GM04504 (cell line): ENCODE results near the gene GPR151.

Experiments used
- DNase-seq: peaks from one replicate; pipeline ENCODE4 v3.0.0-alpha.2; 2012; ENCODE audit warnings: low read depth

GPR151 gene

DNA sequence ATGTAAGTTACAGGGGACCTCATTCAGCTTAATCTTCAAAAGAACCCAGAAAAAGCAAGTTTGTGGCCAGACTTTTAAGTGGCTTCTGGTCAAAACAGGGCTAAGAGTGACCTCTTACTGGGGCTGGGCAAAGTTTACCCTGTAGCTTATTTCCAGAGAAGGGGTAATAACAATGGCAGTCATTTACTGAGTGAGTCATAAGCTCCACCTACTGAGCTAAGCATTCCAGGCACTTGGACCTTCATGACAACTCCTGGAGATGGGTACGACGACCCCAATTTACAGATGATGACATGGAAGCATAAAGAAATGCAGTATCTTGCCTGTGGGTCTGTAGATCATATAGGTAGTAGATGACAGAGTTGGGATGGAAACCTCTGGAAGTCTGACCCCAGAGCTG lies 4.7 kb upstream of the GPR151 start:
- DNase-seq, result no peak

DNA sequence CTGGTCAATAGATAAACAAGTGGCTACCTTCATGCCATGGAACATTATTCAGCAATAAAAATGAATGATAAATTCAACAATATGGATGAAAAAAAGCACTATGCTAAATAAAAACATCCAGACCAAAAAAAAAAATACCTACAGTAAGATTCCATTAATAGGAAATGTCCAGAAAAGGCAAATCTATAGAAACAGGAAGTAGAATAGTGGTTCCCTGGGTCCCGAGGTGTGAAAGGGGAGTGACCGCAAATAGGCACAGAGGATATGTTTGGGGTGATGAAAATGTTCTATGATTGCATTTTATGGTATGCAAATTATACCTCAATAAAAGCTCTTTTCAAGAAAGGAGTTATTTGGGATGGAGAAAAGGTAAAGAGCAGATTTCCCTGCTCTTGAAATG lies 3.6 kb upstream of the GPR151 start:
- no peak for DNase-seq

DNA sequence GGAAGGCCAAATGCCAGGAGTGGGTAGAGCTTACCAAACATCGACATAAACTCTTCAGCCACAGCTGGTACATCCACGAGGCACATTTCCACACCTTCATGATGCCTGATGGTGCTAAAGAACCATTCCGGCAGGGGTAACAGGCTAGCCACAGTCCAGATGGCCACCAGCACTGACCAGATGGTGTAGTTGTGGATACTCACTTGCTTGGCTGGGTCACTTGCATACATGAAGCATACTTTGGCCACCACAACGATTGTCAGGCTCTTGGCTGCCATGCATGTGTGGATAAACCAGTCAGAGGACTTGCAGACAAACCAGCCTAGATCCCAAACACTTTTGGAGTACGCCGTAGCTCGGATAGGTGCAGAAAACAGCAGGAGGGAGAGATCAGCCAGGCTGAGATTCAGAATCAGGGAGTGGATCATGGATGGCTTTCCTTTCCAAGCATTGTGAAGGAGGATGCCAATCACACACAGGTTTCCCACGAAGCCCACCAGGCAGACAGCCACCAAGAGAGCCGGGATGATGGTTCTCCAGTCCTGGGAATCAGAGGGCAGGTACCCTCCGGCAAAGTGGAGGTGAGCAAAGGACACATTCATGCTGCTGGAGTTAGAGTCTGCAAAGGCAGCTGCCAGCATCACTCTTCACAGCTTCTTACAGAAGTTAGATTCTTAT lies 378 bp downstream of the GPR151 start:
- no peak for DNase-seq

DNA sequence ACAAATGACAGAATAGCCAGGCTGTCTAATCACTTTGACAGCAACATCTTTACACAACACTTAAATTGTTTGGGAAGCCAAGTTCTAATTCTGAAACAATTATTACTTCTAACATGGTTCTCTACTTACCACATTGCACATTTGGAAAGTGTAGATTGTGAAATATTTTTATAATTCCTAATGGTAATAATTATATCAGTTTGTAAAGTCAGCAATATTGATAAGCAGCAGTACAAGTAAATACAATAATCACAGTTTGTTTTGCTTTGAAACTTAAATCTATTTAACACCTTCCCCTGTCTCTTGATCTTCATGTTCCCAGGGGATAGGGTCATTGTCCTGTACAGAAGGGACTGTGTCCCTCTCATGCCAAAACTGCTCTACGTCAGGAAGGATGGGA lies 1.4 kb downstream of the GPR151 start:
- DNase-seq, result no peak

DNA sequence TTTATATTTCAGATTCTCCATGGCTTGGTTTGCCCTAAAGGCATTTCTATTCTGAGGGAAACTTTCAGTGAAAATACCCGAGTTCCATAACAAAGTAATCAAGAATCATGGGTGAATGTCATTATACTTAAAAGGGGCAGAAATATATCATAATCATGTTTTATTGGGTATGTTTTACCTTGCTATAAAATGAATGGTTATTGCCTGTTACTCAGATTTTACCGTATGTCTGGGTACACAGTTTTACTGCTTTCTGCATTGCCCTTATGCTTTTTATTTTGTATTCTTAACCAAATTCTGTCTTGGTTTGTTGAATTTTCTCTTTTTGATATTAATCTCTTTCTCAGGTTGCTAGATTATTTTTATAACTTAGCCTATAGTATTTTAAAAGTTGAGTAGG lies 2.5 kb downstream of the GPR151 start:
- DNase-seq, result no peak

DNA sequence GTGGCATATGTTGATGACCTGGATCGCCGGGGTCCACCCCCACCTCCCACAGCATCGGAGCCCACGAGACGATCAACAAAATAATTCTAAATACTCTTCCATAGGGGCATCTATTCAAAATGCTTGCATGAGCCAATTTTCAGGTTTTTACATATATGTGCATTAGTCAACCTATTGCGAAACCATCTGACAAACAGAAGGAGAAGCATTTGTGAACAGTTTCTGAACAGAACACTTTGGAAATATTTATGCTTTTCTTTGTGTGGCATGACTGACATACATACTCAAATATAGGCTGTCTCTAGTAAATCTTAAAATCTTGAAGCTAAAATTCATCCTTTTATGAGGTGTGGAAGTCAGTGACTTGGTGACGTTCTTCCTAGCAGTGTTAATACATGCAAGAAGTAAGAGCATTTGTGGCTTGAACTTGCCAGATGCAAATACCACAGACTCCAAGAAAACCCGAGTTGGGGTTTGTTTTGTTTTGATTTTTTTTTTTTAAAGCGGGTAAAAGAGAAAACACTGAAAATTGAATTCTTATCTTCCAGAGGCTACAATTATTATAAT lies 5.3 kb downstream of the GPR151 start:
- DNase-seq, result no peak

DNA sequence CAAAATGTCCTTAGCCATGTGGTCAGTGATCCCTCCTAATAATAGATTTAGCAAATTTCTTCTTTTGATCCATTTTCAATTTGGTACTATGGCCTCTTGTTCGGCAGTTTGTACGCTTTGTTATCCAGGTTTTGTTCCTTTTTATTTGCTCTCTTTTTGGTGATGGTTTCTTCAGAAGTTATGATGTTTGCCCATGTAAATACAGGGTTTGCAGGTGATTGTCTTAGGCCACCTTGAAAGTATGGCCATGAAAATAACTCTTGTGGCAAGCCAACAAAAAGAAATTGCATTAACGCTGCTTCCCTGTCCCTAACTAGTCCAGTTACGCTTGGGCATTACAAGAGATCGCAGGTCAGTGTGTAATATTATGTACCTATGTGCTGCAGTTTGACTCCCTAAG lies 8.6 kb downstream of the GPR151 start:
- no peak for DNase-seq

DNA sequence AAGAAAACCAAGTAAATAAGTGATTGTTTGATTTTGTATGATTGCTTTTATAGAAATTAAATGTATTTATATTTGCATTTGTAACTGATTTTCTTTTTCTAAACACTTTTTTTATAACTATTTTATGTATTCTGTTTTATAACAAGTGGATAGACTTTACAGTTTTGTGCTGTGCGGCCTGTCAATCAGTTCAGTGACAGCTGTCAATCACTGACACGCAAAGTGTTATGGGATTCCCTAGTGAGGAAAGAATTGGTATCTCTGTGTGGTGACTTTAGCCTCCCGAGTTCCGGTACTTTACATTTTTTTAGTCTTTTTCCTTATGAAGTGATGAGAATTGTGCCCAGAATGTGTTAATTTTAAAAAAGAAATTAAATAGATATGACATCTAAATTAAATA lies 16.3 kb downstream of the GPR151 start:
- DNase-seq, result no peak

DNA sequence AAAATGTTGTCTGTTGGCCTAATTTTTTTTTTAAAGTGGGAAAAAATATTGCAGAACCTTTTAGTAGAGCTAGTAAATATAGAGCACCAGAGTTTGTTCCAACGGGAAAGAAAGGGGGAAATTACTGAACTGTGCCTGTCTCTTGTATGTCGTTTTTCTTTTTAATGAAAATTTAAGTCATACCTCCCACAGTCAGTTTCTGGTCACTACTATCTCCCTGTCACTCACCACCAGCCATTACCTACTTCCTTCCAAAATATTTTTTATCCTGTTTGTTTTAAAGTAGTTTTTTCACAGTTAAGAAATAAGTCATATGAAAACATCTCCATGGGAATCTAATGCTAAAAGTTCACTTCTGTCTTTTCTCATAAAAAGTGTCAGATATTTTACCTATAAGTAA lies 21.3 kb downstream of the GPR151 start:
- DNase-seq, result no peak

DNA sequence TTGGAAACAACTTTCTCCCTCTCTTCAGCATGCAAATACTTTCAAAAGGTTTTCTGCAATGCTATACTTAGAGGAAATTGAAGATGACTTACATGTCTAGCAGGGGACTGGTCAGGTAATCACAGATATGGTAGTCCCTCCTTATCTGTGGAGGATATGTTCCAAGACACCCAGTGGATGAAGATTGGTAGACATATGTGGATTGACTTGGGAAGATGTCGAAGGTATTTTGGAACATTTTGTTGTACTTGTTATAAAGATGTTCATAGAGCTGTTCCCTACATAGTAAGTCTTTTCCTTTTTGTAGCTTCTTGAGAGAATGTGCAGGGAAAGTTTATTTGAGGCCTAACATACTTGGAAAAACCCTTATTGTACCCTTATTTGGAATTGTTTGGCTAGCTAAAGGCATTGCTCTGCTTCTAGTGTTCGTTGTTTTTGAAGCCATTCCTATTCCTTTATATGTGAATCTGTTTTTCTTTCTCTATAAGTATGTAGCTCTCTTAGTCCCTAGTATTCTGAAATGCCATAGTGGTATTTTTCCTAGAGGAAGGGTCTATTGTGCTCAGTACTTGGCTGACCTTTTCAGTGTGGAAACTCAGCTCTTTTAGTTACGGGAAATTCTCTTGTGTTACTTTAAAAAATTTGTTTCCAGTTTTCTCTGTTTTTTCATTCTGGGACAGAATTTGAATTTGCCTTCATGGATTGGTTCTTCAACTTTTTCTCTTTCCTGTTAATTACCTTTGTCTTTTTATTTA lies 25.7 kb downstream of the GPR151 start:
- no peak for DNase-seq

DNA sequence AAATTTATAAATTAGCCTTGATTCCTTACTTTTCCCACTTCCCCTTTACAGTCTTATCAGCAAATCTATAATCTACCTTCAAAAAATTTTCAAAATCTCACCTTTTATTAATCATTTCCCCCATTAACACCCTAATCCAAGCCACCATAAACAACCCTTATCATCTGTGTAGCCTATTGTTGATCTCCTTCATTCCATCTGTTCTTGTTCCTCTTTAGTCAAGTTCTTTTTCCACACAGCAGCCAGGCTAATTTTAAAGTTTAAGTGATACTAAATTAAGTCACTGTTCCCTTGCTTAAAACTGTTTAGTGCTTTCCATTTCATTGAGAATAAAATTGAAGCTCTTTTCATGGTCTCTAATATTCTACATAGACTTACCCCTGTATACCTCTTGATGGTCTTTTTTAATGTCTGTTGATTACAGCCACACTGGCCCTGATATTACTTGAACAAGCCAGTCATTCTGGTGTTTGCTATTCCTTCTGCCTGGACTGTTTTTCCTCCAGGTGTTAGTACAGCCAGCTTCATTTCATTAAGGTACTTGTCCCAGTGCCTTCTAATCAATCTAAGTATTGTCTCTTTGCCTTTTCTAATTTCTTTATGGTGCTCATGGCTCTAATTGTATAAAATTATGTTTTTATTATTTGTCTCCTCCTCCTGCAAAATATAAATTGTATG lies 31.1 kb downstream of the GPR151 start:
- DNase-seq, result no peak

DNA sequence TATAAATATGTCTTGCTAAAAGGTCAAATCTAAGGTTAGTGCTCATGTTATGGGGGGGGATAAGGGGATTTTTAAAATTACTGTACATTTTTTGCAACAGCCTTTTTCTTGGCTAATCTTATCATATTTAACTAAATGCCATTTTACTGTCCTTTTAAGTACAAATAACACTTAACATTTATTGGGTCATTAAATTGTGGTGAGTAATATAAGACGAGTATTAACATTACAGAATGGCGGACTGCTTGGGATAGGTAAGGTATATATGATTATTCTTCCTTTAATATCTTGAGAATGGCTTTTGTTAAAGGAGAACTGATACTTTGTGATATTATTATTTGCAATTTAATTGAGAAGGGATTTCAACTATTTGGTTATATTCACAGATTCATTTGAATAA lies 33.2 kb downstream of the GPR151 start:
- no peak for DNase-seq

DNA sequence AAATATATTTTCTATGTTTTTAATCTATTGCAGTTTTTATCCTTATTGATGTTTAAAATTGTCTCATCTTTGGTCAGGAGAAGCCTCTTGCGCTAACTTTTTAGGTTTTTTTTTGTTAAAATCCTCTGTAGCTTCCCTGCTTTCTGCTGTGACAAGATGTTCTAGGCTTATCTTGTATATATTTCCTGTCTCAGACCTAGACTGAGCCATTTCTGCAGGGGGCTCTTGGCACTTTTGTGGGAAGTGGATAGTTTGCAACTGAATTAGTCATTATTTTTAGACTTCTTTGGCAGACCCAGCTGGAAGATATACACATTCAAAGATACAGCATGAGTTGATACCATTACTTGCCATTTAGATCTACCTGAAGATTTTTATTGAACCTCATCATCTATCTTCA lies 40.1 kb downstream of the GPR151 start:
- no peak for DNase-seq

DNA sequence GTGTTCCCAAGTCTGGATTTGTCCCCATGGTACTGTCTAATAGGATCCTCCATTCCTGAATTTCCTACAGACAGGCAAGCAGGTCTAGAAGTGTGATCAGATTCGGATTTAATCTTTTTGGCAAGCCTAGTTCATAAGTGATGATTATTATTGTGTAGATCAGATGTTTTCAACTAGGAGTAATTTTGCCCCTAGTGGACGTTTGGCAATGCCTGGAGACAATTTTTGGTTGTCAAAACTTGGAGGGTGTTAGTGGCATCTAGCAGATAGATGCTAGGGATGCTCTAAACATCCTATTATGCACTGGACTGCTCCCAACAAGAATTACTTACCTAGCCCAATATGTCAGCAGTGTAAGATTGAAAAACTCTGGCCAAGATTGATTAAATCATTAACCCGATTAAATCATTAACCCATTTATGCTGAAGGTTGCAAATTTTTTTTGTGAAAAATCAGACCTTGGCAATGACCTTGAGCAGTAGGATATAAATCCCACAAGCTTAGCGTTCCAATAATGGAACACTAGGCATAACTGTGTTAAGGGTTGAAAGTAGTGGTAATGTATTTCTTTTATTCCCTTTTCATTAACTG lies 40.7 kb downstream of the GPR151 start:
- no peak for DNase-seq

DNA sequence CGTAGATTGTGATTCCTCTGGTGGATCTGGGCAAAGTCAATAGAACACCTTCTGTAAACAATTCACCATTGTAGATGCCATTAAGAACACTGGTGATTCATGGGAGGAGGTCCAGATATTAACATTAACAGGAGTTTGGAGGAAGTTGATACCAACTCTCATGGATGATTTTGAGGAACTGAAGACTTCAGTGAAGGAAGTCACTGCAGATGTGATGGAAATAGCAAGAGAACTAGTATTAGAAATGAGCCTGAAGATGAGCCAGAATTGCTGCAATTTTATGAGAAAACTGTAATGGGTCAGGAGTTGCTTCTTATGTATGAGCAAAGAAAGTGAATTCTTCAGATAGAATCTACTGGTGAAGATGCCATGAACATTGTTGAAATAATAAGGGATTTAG lies 41.9 kb downstream of the GPR151 start:
- DNase-seq, result no peak

DNA sequence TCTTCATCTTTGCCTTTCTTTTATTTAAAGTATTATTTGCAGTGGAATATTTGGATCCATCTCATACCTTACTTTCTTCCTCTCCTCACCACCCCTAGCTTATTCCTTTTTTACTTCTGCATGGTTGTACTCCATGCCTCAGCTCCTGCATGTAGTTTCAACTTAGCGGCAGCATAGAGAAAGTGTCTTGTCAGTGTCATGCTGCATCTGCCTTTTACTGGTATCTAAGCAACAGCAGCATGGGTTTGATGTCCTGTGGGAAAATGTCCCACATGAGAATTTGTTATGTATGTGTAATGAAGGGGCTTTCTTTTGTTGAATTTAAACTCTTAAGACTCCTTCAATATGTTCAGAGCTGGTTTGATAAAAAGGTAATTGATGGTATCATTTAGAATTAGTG lies 48.2 kb downstream of the GPR151 start:
- DNase-seq, result no peak

DNA sequence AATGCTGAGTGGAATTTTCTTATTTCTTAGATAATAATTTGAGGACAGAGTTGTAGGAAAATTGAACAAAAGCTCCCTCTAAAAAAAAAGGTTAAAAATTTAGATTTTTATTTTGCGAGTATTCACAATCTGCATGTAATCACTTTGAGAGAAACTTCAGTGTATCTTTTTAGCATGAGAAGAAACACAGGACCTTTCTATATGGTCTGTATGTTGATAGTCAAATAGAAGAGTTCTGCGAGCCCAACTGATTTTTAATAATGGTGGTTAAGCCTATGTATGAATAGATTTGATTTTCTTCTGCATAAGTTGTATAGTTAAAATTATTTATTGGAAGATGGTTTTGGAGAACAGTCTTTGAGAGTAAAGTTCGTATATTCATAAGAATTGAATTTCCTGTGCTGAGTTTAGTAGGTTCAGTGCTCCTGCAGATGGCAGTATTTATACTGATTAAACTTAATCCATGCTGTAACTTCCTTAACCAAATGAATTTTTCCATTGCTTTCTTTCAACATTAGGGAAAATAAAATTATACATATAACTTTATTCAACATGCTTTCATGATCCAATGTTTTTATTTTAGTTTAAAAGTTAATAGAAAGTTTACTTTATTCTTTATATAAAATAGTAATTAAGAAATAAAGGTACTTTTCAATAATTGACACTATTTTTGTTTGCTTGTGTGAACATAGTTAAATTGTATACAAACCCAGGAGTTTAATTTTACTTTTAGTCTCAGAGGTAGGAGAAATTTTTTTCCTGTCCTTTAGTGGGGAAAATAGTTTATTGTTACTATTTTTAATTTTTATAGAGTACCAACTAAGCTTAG lies 49.3 kb downstream of the GPR151 start:
- DNase-seq, result no peak

DNA sequence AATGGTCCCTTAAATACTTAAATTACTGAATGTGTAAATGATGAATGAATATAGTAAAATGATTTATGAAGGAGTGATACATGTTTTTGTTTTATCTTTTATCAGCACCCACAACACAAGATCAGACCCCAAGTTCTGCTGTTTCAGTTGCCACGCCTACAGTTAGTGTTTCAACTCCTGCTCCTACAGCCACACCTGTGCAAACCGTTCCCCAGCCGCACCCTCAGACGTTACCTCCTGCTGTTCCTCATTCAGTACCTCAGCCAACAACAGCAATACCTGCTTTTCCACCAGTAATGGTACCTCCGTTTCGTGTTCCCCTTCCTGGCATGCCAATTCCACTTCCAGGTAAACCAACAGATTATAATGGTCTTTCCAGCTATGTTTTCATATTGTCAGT lies 52.5 kb downstream of the GPR151 start:
- no peak for DNase-seq
